Osteocyte (in vitro differentiated cells): ENCODE results near the gene TBC1D1. TPM values are rescaled to one million over a fixed set of nuclear protein-coding genes. Genes with fewer than 3 reads are reported as not detected.

ENCODE experiments used
- DNase-seq: peaks from one replicate; pipeline ENCODE4 v3.0.0; 2021; ENCODE audit warnings: mixed read lengths; ENCODE audit not compliant: unreplicated experiment; ENCODE audit errors: extremely low spot score
- H3K27ac Mint-ChIP-seq: one replicate; pipeline ENCODE4 v1.8.0; 2021; ENCODE audit warnings: mild to moderate bottlenecking, mixed read lengths; ENCODE audit not compliant: unreplicated experiment
- H3K27me3 Mint-ChIP-seq: one replicate; pipeline ENCODE4 v1.8.0; 2021; ENCODE audit warnings: mixed read lengths; ENCODE audit not compliant: unreplicated experiment
- H3K36me3 Mint-ChIP-seq: one replicate; pipeline ENCODE4 v1.8.0; 2021; ENCODE audit warnings: mixed read lengths; ENCODE audit not compliant: unreplicated experiment
- H3K4me1 Mint-ChIP-seq: one replicate; pipeline ENCODE4 v1.8.0; 2021; ENCODE audit warnings: mixed read lengths; ENCODE audit not compliant: unreplicated experiment
- H3K4me3 Mint-ChIP-seq: one replicate; pipeline ENCODE4 v1.8.0; 2021; ENCODE audit warnings: mild to moderate bottlenecking, moderate library complexity, mixed read lengths; ENCODE audit not compliant: unreplicated experiment
- H3K9me3 Mint-ChIP-seq: one replicate; pipeline ENCODE4 v1.8.0; 2021; ENCODE audit warnings: mixed read lengths; ENCODE audit not compliant: unreplicated experiment
- total RNA-seq: library from RNA; stranded (reverse); gene quantifications from 2 replicates; pipeline ENCODE4 v1.2.1, GENCODE V29; 2021
- TF ChIP-seq, protein P1 (sequence below): fragments of 200-600 bp; sonication (generic); IDR thresholded peaks from 2 replicates; pipeline ENCODE4 v1.5.0; 2021; ENCODE audit warnings: antibody characterized with exemption, mild to moderate bottlenecking, moderate library complexity

The TBC1D1 gene
- total RNA-seq, 1 donor from 2014 or later: 46.2 TPM

GRCh38 chr4:38082021-38082420 lies 191.1 kb downstream of the TBC1D1 start:
- no peaks in the 10 kb centered on the region for H3K9me3 Mint-ChIP-seq
- TF ChIP-seq, protein P1, sequence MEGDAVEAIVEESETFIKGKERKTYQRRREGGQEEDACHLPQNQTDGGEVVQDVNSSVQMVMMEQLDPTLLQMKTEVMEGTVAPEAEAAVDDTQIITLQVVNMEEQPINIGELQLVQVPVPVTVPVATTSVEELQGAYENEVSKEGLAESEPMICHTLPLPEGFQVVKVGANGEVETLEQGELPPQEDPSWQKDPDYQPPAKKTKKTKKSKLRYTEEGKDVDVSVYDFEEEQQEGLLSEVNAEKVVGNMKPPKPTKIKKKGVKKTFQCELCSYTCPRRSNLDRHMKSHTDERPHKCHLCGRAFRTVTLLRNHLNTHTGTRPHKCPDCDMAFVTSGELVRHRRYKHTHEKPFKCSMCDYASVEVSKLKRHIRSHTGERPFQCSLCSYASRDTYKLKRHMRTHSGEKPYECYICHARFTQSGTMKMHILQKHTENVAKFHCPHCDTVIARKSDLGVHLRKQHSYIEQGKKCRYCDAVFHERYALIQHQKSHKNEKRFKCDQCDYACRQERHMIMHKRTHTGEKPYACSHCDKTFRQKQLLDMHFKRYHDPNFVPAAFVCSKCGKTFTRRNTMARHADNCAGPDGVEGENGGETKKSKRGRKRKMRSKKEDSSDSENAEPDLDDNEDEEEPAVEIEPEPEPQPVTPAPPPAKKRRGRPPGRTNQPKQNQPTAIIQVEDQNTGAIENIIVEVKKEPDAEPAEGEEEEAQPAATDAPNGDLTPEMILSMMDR: no peak
- no peak overlapping the region for H3K4me3 Mint-ChIP-seq
- no peak for DNase-seq
- peak overlapping the region; percentile 87 for H3K27ac Mint-ChIP-seq
- H3K36me3 Mint-ChIP-seq: no peaks in the 10 kb centered on the region
- H3K27me3 Mint-ChIP-seq: no peaks in the 10 kb centered on the region
- H3K4me1 Mint-ChIP-seq: peaks cover 40% of the 10 kb centered on the region

DNA sequence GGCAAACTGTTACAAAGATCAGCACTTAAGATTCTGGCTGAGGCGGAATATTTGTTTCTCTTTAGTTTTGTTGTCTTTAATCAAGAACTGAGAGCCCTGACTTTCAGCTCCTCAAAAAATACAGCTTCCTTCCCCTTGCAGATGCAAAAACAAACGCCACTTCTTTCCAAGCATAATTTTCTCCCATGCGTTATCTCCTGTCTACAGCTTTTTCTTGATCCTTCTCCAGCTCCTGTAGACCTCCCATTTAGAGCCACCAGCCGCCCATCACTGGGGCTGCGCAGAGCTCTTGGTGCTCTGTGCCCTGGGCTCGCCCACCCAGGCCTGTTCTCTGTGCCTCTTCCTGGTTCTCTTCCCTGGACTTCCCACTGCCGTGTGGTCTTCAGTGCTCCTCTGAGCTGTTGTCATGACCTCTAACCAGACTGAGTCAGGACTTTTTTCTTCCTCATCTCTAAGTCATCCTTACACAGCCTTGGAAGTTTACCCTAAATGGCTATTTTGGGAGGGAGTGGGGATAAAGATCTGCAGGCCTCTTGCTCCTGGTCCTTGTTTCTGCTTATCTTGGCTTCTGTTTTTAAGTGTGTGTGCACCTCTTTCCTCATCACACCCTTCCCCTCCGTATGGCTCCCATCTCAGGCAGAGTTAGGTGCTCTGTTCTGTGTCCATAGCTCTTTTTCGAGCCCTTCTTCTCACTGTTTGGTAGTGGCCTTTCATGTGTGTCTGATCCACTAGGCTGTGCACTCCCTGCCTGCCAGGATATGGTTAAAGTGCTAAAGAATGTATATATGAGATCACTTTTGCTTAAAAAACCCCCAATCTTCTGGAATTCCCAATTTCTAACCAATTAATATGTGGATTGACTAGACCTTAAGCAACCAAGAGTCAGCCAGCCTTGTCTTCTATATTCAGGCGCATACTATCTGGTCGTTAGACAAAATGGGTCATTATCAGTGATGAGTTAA lies 191.8 kb downstream of the TBC1D1 start:
- Mint-ChIP-seq H3K27me3 (no peaks in the 10 kb centered on the region), H3K36me3 (no peaks in the 10 kb centered on the region), H3K4me1 (peaks cover 39% of the 10 kb centered on the region), H3K9me3 (no peaks in the 10 kb centered on the region), H3K27ac (peak overlapping the region; percentile 87), H3K4me3 (no peak overlapping the region)
- TF ChIP-seq, protein P1: no peak
- no peak for DNase-seq

DNA sequence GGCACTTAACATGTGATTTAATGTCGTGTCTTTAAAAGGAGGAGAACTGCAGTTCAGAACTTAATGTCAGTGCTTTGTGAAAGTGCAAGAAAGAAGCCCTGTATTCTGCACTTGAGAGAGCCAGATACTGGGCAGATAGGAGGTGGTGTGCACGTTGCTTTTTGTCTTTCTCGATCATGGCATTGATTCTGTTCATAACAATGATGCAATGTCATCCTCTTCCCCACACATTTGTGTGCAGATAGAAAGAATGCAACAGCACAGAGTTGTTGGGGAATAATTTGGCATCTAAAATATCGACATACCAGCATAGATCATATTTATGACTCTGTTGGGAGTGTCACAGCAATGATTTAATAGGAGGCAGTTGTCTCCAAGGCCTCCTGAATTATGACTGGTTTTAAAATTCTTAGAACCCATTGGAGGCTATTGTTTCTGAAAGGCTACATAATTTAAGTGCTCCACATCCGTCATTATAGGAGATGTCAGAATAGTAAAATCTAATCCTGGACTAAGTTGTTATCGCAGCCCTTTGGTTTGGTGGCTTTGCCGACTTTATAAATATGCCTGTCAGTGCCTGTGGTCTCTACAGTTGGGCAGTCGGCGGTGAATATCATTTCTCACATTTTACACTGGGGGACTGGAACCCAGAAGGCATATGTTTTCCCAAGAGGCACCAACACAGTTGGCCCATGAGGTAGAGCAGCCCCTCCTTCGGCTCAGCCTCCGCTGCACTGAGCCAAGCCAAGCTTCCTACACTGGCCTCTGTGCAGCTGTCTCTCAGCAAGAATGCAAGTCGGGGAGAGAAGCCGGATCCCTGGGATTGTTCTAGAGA lies 194.2 kb downstream of the TBC1D1 start:
- TF ChIP-seq, protein P1: no peak
- DNase-seq: no peak
- peaks cover 2% of the 10 kb centered on the region for H3K36me3 Mint-ChIP-seq
- H3K27me3 Mint-ChIP-seq: no peaks in the 10 kb centered on the region
- no peak overlapping the region for H3K4me3 Mint-ChIP-seq
- peaks cover 21% of the 10 kb centered on the region for H3K4me1 Mint-ChIP-seq
- H3K9me3 Mint-ChIP-seq: no peaks in the 10 kb centered on the region
- no peak overlapping the region for H3K27ac Mint-ChIP-seq

DNA sequence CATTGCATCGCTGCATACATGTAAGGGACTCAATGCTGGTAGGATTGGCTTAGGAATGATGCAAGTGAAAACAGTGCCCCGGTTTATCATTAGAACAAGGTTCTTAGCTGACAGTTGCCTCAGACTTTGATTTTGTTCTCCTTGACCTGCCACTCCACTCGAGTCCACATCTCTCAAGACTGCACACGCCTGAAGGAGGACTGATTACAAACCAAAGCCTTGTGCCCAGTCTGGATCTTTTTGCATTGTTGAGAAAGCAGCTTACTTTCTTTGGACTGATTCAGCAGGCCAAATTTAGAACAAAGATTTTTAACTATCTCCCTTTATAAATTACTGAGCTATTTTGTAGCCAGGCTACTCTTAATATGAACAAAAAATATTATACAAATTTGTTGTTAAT lies 194.9 kb downstream of the TBC1D1 start:
- no peak overlapping the region for H3K27ac Mint-ChIP-seq
- DNase-seq: no peak
- TF ChIP-seq, protein P1: no peak
- no peaks in the 10 kb centered on the region for H3K9me3 Mint-ChIP-seq
- no peaks in the 10 kb centered on the region for H3K27me3 Mint-ChIP-seq
- H3K36me3 Mint-ChIP-seq: peaks cover 7% of the 10 kb centered on the region
- peaks cover 19% of the 10 kb centered on the region for H3K4me1 Mint-ChIP-seq
- H3K4me3 Mint-ChIP-seq: no peak overlapping the region
